ENCODE data around the gene LSM7. TPM values are rescaled to one million over a fixed set of nuclear protein-coding genes. Genes with fewer than 3 reads are reported as not detected.
A peak's percentile ranks its signal among the peaks of the same experiment; 100 is the strongest.

The LSM7 gene
- polyA plus RNA-seq, 3 donors: 98.6 to 312 (median 132) TPM

- peak overlapping the region; percentile 27 to 81 for H3K4me3 Mint-ChIP-seq
- peaks cover 42% of the 10 kb centered on the region for H3K79me2 ChIP-seq (ENCODE audit: insufficient read depth, low read length)
- no peak overlapping the region for H2AFZ ChIP-seq (ENCODE audit: insufficient read depth, low read depth, low read length, poor library complexity, severe bottlenecking)
- H3K4me1 Mint-ChIP-seq: peaks cover 44% of the 10 kb centered on the region
- peak overlapping the region in 2 of 3 experiments; percentile 12 to 57 for H3K4me3 ChIP-seq (replicated peaks in 1 of 3; ENCODE audit: low read depth in 2 of 3, low read length in 3 of 3)
- H3K27me3 Mint-ChIP-seq (ENCODE audit: low read depth in 3 of 3): peaks cover 2 to 4% (median 3%) of the 10 kb centered on the region in 3 donors
- H4K20me1 ChIP-seq (ENCODE audit: insufficient read depth, low read length): peaks cover 42% of the 10 kb centered on the region
- peak overlapping the region in 1 of 7 donors; percentile 50 for H3K27ac Mint-ChIP-seq
- no peak overlapping the region for H3K27ac ChIP-seq (ENCODE audit: low read depth in 1 of 2, low read length in 2 of 2)
- intact Hi-C loops (cut with micrococcal nuclease): loop anchor here (1.0 to 10.0 kb wide), 2 partner anchors 9 to 114 kb away; no protein-coding TSS in a partner anchor
- no peak for TF ChIP-seq CTCF (IDR thresholded peaks at IDR 0.05)
- no peaks in the 10 kb centered on the region for H3K27me3 ChIP-seq (ENCODE audit: control insufficient read depth in 2 of 2, insufficient read depth in 2 of 2, low read length in 2 of 2)
- H3K4me2 ChIP-seq (replicated peaks; ENCODE audit: extremely low read depth, low read length, poor library complexity, severe bottlenecking): peak overlapping the region; percentile 63
- H3K9me3 Mint-ChIP-seq: peaks cover 0 to 2% (median 0%) of the 10 kb centered on the region in 7 donors
- peaks cover 27 to 45% of the 10 kb centered on the region in 2 donors for H3K4me1 ChIP-seq (ENCODE audit: control insufficient read depth in 1 of 2, insufficient read depth in 2 of 2, low read length in 2 of 2)
- no peaks in the 10 kb centered on the region for H3K9me3 ChIP-seq (replicated peaks in 1 of 2; ENCODE audit: control insufficient read depth in 1 of 2, insufficient read depth in 1 of 2, low read length in 2 of 2)
- peaks cover 9 to 17% of the 10 kb centered on the region in 2 donors for H3K36me3 ChIP-seq (replicated peaks in 1 of 2; ENCODE audit: control insufficient read depth in 1 of 2, insufficient read depth in 2 of 2, low read length in 2 of 2)
- 93% methylated on average over 9 of the region's 26 CpGs for WGBS (ENCODE audit: insufficient coverage)
- no peak for DNase-seq
- H3K36me3 Mint-ChIP-seq: peaks cover 21 to 36% of the 10 kb centered on the region in 2 donors
- H3K9ac ChIP-seq (ENCODE audit: insufficient read depth, low read length, poor library complexity, severe bottlenecking): no peak overlapping the region
Measured at GRCh38 chr19:2280633-2281264, 47.6 kb downstream of the LSM7 start.

- DNase-seq: no peak
- Histone ChIP-seq H3K27ac (ENCODE audit: low read depth in 1 of 2, low read length in 2 of 2) (no peak overlapping the region), H3K9ac (ENCODE audit: insufficient read depth, low read length, poor library complexity, severe bottlenecking) (no peak overlapping the region), H3K79me2 (ENCODE audit: insufficient read depth, low read length) (peaks cover 58% of the 10 kb centered on the region), H3K4me1 (ENCODE audit: control insufficient read depth in 1 of 2, insufficient read depth in 2 of 2, low read length in 2 of 2) (peaks cover 46 to 55% of the 10 kb centered on the region in 2 donors), H3K36me3 (replicated peaks in 1 of 2; ENCODE audit: control insufficient read depth in 1 of 2, insufficient read depth in 2 of 2, low read length in 2 of 2) (peaks cover 12 to 22% of the 10 kb centered on the region in 2 donors), H3K27me3 (ENCODE audit: control insufficient read depth in 2 of 2, insufficient read depth in 2 of 2, low read length in 2 of 2) (no peaks in the 10 kb centered on the region), H4K20me1 (ENCODE audit: insufficient read depth, low read length) (peaks cover 63% of the 10 kb centered on the region), H3K9me3 (replicated peaks in 1 of 2; ENCODE audit: control insufficient read depth in 1 of 2, insufficient read depth in 1 of 2, low read length in 2 of 2) (no peaks in the 10 kb centered on the region), H2AFZ (ENCODE audit: insufficient read depth, low read depth, low read length, poor library complexity, severe bottlenecking) (no peak overlapping the region), H3K4me3 (replicated peaks in 1 of 3; ENCODE audit: low read depth in 2 of 3, low read length in 3 of 3) (no peak overlapping the region), H3K4me2 (replicated peaks; ENCODE audit: extremely low read depth, low read length, poor library complexity, severe bottlenecking) (no peak overlapping the region)
- H3K9me3 Mint-ChIP-seq: peaks cover 0 to 2% (median 0%) of the 10 kb centered on the region in 7 donors
- intact Hi-C loops (cut with micrococcal nuclease): loop anchor here (5.0 to 10.0 kb wide), 2 partner anchors 39 to 336 kb away; no protein-coding TSS in a partner anchor
- H3K36me3 Mint-ChIP-seq: peaks cover 24 to 48% of the 10 kb centered on the region in 2 donors
- peaks cover 0 to 7% (median 2%) of the 10 kb centered on the region in 3 donors for H3K27me3 Mint-ChIP-seq (ENCODE audit: low read depth in 3 of 3)
- H3K4me1 Mint-ChIP-seq: peaks cover 52% of the 10 kb centered on the region
- 88% methylated on average over 29 of the region's 33 CpGs for WGBS (ENCODE audit: insufficient coverage)
- no peak for TF ChIP-seq CTCF (IDR thresholded peaks at IDR 0.05)
- no peak overlapping the region for H3K27ac Mint-ChIP-seq
- H3K4me3 Mint-ChIP-seq: no peak overlapping the region
Measured at GRCh38 chr19:2278459-2279158, 49.8 kb downstream of the LSM7 start.

Data from CD14-positive monocyte (primary cell).